SK-N-SH (cell line): ENCODE results near the gene BTBD3. TPM values are rescaled to one million over a fixed set of nuclear protein-coding genes. Genes with fewer than 3 reads are reported as not detected.

Experiments
- CTCF ChIA-PET: fragments of 300-600, 350-600 bp; formaldehyde crosslinking; extraction: SDS; loops from one replicate; lab custom pipeline; 2021; lab: Yijun Ruan, JAX
- POLR2A ChIA-PET: fragments of 350-600 bp; sonication (Branson Sonifier 250); formaldehyde crosslinking; extraction: SDS; loops from one replicate; lab custom pipeline; 2020; ENCODE audit warnings: antibody characterized with exemption, inconsistent platforms; lab: Yijun Ruan, JAX
- DNase-seq: peaks from one replicate; pipeline ENCODE4 v3.0.0; 2012
- H2AFZ ChIP-seq: fragments of 200-600 bp; sonication (generic); 2 replicates; pipeline ENCODE4 v1.8.1; 2016; ENCODE audit warnings: antibody characterized with exemption, mild to moderate bottlenecking, low read depth
- H3F3A ChIP-seq: fragments of 200-600 bp; sonication (generic); replicated peaks from 2 replicates; pipeline ENCODE3; 2016; ENCODE audit warnings: antibody characterized with exemption, mild to moderate bottlenecking; ENCODE audit not compliant: insufficient read depth
- H3K27ac ChIP-seq, 2 experiments: fragments of 200-500 bp in 1 of 2; fragments of 200-600 bp in 1 of 2; sonication (Bioruptor generic) in 1 of 2; sonication (generic), shearing (Covaris generic) in 1 of 2; 2 replicates each; pipeline versions ENCODE4 v1.5.1 to v1.6.1; 2014 to 2016; ENCODE audit warnings: low read depth in 2 of 2, inconsistent platforms in 1 of 2, low read length in 1 of 2, mild to moderate bottlenecking in 1 of 2, mixed read lengths in 1 of 2
- H3K27me3 ChIP-seq: fragments of 200-600 bp; sonication (generic), shearing (Covaris generic); 2 replicates; pipeline ENCODE4 v1.6.1; 2016; ENCODE audit warnings: mixed run types; ENCODE audit not compliant: insufficient read depth
- H3K36me3 ChIP-seq, 2 experiments: fragments of 200-500 bp in 1 of 2; fragments of 200-600 bp in 1 of 2; sonication (Bioruptor generic) in 1 of 2; sonication (generic) in 1 of 2; replicated peaks in 1 of 2; 2 replicates each; pipeline versions ENCODE3 to v1.5.1; 2014 to 2016; ENCODE audit warnings: low read length in 1 of 2, mild to moderate bottlenecking in 1 of 2; ENCODE audit not compliant: insufficient read depth in 2 of 2, control insufficient read depth in 1 of 2
- H3K4me1 ChIP-seq, 2 experiments: fragments of 200-500 bp in 1 of 2; fragments of 200-600 bp in 1 of 2; sonication (Bioruptor generic) in 1 of 2; sonication (generic), shearing (Covaris generic) in 1 of 2; 2 replicates each; pipeline versions ENCODE4 v1.5.1 to v1.6.1; 2014 to 2016; ENCODE audit warnings: low read depth in 1 of 2, low read length in 1 of 2, mixed run types in 1 of 2; ENCODE audit not compliant: insufficient read depth in 2 of 2, control insufficient read depth in 1 of 2
- H3K4me2 ChIP-seq: fragments of 200-600 bp; sonication (generic), shearing (Covaris generic); 2 replicates; pipeline ENCODE4 v1.6.1; 2017; ENCODE audit warnings: mixed run types
- H3K4me3 ChIP-seq, 2 experiments: fragments of 200-500 bp in 1 of 2; fragments of 200-600 bp in 1 of 2; sonication (Bioruptor generic) in 1 of 2; sonication (generic), shearing (Covaris generic) in 1 of 2; 2 replicates each; pipeline versions ENCODE4 v1.5.1 to v1.8.1; 2014 to 2016; ENCODE audit warnings: low read depth in 2 of 2, inconsistent platforms in 1 of 2, low read length in 1 of 2, mild to moderate bottlenecking in 1 of 2, mixed read lengths in 1 of 2, moderate library complexity in 1 of 2
- H3K79me2 ChIP-seq: fragments of 200-600 bp; sonication (generic); 2 replicates; pipeline ENCODE4 v1.8.1; 2017; ENCODE audit warnings: mild to moderate bottlenecking; ENCODE audit not compliant: insufficient read depth
- H3K9ac ChIP-seq: fragments of 200-600 bp; sonication (generic); 2 replicates; pipeline ENCODE4 v1.6.1; 2017; ENCODE audit warnings: mixed run types
- H3K9me2 ChIP-seq: fragments of 200-600 bp; sonication (generic); 2 replicates; pipeline ENCODE4 v1.6.1; 2017; ENCODE audit warnings: mixed run types
- H3K9me3 ChIP-seq: fragments of 200-600 bp; sonication (generic); 2 replicates; pipeline ENCODE4 v1.6.1; 2017; ENCODE audit warnings: mixed run types, mild to moderate bottlenecking, moderate library complexity
- H4K20me1 ChIP-seq: fragments of 200-600 bp; sonication (generic); 2 replicates; pipeline ENCODE4 v1.6.1; 2017; ENCODE audit warnings: mild to moderate bottlenecking, mixed run types; ENCODE audit not compliant: insufficient read depth
- JUND ChIP-seq: IDR thresholded peaks from 2 replicates; pipeline ENCODE4 v1.4.0; 2012
- MAX ChIP-seq: IDR thresholded peaks from 2 replicates; pipeline ENCODE4 v1.4.0; 2012; ENCODE audit warnings: low read depth
- MXI1 ChIP-seq: IDR thresholded peaks from 2 replicates; pipeline ENCODE4 v1.6.1; 2012; ENCODE audit warnings: mild to moderate bottlenecking, low read depth, low read length, improper control_type of control experiment
- POLR2AphosphoS5 ChIP-seq: IDR thresholded peaks from 2 replicates; pipeline ENCODE4 v1.6.1; 2012; ENCODE audit warnings: low read depth, low read length
- REST ChIP-seq: IDR thresholded peaks from 2 replicates; pipeline ENCODE4 v1.6.1; 2012; ENCODE audit warnings: mild to moderate bottlenecking, low read depth, low read length, moderate library complexity
- RXRA ChIP-seq: IDR thresholded peaks from 2 replicates; pipeline ENCODE4 v1.4.0; 2012; ENCODE audit warnings: low read depth, mild to moderate bottlenecking, borderline replicate concordance
- TCF12 ChIP-seq: IDR thresholded peaks from 2 replicates; pipeline ENCODE4 v1.4.0; 2012
- USF2 ChIP-seq: fragments of 150-350 bp; IDR thresholded peaks from 2 replicates; pipeline ENCODE4 v1.6.1; 2017; ENCODE audit warnings: antibody characterized with exemption, low read length, low read depth, borderline replicate concordance
- YY1 ChIP-seq: IDR thresholded peaks from 2 replicates; pipeline ENCODE4 v1.4.0; 2012; ENCODE audit warnings: low read depth, mild to moderate bottlenecking
- ZBTB33 ChIP-seq: IDR thresholded peaks from 2 replicates; pipeline ENCODE4 v1.4.0; 2012; ENCODE audit warnings: low read depth, borderline replicate concordance
- WGBS: methylation state at CpG from one replicate; pipeline ENCODE4 v1.1.6; 2017; ENCODE audit warnings: low lambda C conversion rate; 5-methylcytosine and 5-hydroxymethylcytosine counted together
- polyA plus RNA-seq, 3 experiments: library from polyadenylated mRNA; depleted of rRNA; stranded (reverse); fragments of >200 nt; gene quantifications; 2 replicates each; pipeline ENCODE4 v1.2.3, GENCODE V29; 2012

Gene BTBD3
- polyA plus RNA-seq, 1 of the 3 experiments (the other 2 are of a cell fraction), result 10.2 TPM

- ChIA-PET POLR2A (no interaction called here), CTCF (no interaction called here)
- no peaks in the 10 kb centered on the region for H3K9me3 ChIP-seq
- no peaks in the 10 kb centered on the region for H3K36me3 ChIP-seq
- H3K27ac ChIP-seq, result no peak overlapping the region
- H3K9ac ChIP-seq, result no peak overlapping the region
- H2AFZ ChIP-seq, result no peak overlapping the region
- H3K4me2 ChIP-seq, result no peak overlapping the region
- H3K9me2 ChIP-seq, result no peaks in the 10 kb centered on the region
- TF ChIP-seq REST (no peak), TCF12 (no peak)
- H3K27me3 ChIP-seq, result no peaks in the 10 kb centered on the region; the same call in 1 of the 2 replicates
- no peak for DNase-seq
- no peaks in the 10 kb centered on the region for H3F3A ChIP-seq
- no peaks in the 10 kb centered on the region for H3K79me2 ChIP-seq
- no peaks in the 10 kb centered on the region for H3K4me1 ChIP-seq
- H4K20me1 ChIP-seq, result no peaks in the 10 kb centered on the region
- H3K4me3 ChIP-seq, result no peak overlapping the region
Observed at GRCh38 chr20:11876555-11876954, 41.1 kb upstream of the BTBD3 start.

GRCh38 chr20:11880680-11881079, 37.0 kb upstream of the BTBD3 start:
- Histone ChIP-seq H3K9ac (no peak overlapping the region), H4K20me1 (no peaks in the 10 kb centered on the region), H3K4me3 (no peak overlapping the region), H3K9me3 (no peaks in the 10 kb centered on the region), H3K36me3 (no peaks in the 10 kb centered on the region), H3K27ac (no peak overlapping the region), H3K9me2 (no peaks in the 10 kb centered on the region), H3K27me3 (no peaks in the 10 kb centered on the region; the same call in 1 of the 2 replicates), H3F3A (no peaks in the 10 kb centered on the region), H2AFZ (no peak overlapping the region), H3K79me2 (no peaks in the 10 kb centered on the region), H3K4me2 (no peak overlapping the region), H3K4me1 (no peaks in the 10 kb centered on the region)
- ChIA-PET CTCF (no interaction called here), POLR2A (no interaction called here)
- WGBS, result 39% methylated on average over 4 of the region's 4 CpGs
- TF ChIP-seq ZBTB33 (no peak), USF2 (no peak), RXRA (no peak), MXI1 (no peak), MAX (no peak), POLR2AphosphoS5 (no peak), YY1 (no peak), JUND (no peak)
- no peak for DNase-seq
